ENCODE data around the gene AP3S2. TPM values are rescaled to one million over a fixed set of nuclear protein-coding genes. Genes with fewer than 3 reads are reported as not detected.
A peak's percentile ranks its signal among the peaks of the same experiment; 100 is the strongest.

The AP3S2 gene
- total and polyA plus RNA-seq, 4 donors = 8.4 to 73.5 (median 25.9) TPM

GRCh38 chr15:89827829-89828228 is 66.0 kb downstream of the AP3S2 start:
- Histone ChIP-seq H3K4me3 (ENCODE audit: low read depth in 1 of 3, low read length in 3 of 3) (no peak overlapping the region), H3K27ac (ENCODE audit: low read depth in 1 of 2, low read length in 2 of 2) (peak overlapping the region; percentile 28), H3K9me3 (ENCODE audit: control insufficient read depth in 4 of 4, low read length in 3 of 4) (no peaks in the 10 kb centered on the region), H3K9ac (ENCODE audit: low read depth in 1 of 2, low read length in 2 of 2) (no peak overlapping the region), H3K36me3 (ENCODE audit: control insufficient read depth in 4 of 4, insufficient read depth in 3 of 4, low read depth in 1 of 4, low read length in 3 of 4) (peaks cover 0 to 2% (median under 1%) of the 10 kb centered on the region in 4 donors), H3K27me3 (ENCODE audit: control insufficient read depth in 4 of 4, insufficient read depth in 4 of 4, low read length in 3 of 4) (no peaks in the 10 kb centered on the region), H3K4me1 (ENCODE audit: control insufficient read depth in 4 of 4, insufficient read depth in 4 of 4, low read length in 3 of 4) (peaks cover 15 to 38% (median 29%) of the 10 kb centered on the region in 4 donors)
- TF ChIP-seq EGR1 (IDR thresholded peaks at IDR 0.05; ENCODE audit: low read depth in 2 of 2) (no peak), RAD21 (IDR thresholded peaks at IDR 0.05) (no peak), YY1 (IDR thresholded peaks at IDR 0.05) (no peak)
- no peak for DNase-seq (ENCODE audit: low spot score)
- WGBS = 41% methylated on average over 4 of the region's 4 CpGs

- H3K36me3 ChIP-seq (ENCODE audit: control insufficient read depth in 4 of 4, insufficient read depth in 3 of 4, low read depth in 1 of 4, low read length in 3 of 4) = no peaks in the 10 kb centered on the region
- 69% methylated on average over 13 of the region's 13 CpGs for WGBS
- H3K4me3 ChIP-seq (ENCODE audit: low read depth in 1 of 3, low read length in 3 of 3) = peak overlapping the region in 1 of 3 donors; percentile 9
- H3K9ac ChIP-seq (ENCODE audit: low read depth in 1 of 2, low read length in 2 of 2) = no peak overlapping the region
- peaks cover 15 to 38% (median 29%) of the 10 kb centered on the region in 4 donors for H3K4me1 ChIP-seq (ENCODE audit: control insufficient read depth in 4 of 4, insufficient read depth in 4 of 4, low read length in 3 of 4)
- peak; percentile 42 for TF ChIP-seq YY1 (IDR thresholded peaks at IDR 0.05)
- TF ChIP-seq RAD21 (IDR thresholded peaks at IDR 0.05) = peak in 1 of 2 donors; percentile 25
- TF ChIP-seq RXRA (IDR thresholded peaks at IDR 0.05) = peak; percentile 28 to 34
- TF ChIP-seq HNF4G (IDR thresholded peaks at IDR 0.05) = no peak
- no peak for TF ChIP-seq GABPA (IDR thresholded peaks at IDR 0.05 in 1 of 2, conservative IDR thresholded peaks at IDR 0.05 in 1 of 2)
- no peak for TF ChIP-seq HNF4A (conservative IDR thresholded peaks at IDR 0.05)
- no peak for TF ChIP-seq REST (IDR thresholded peaks at IDR 0.05)
- TF ChIP-seq FOXA2 (IDR thresholded peaks at IDR 0.05) = no peak
- TF ChIP-seq JUND (IDR thresholded peaks at IDR 0.05) = no peak
- TF ChIP-seq ZBTB33 (IDR thresholded peaks at IDR 0.05) = no peak
- no peak for TF ChIP-seq MAX (IDR thresholded peaks at IDR 0.05)
- TF ChIP-seq TAF1 (conservative IDR thresholded peaks at IDR 0.05) = no peak
- no peak for TF ChIP-seq NR2F2 (IDR thresholded peaks at IDR 0.05)
- TF ChIP-seq EGR1 (IDR thresholded peaks at IDR 0.05; ENCODE audit: low read depth in 2 of 2) = no peak
- no peak for TF ChIP-seq ATF3 (IDR thresholded peaks at IDR 0.05)
- no peaks in the 10 kb centered on the region for H3K27me3 ChIP-seq (ENCODE audit: control insufficient read depth in 4 of 4, insufficient read depth in 4 of 4, low read length in 3 of 4)
- no peak for DNase-seq (ENCODE audit: low spot score)
- no peak overlapping the region for H3K27ac ChIP-seq (ENCODE audit: low read depth in 1 of 2, low read length in 2 of 2)
- no peaks in the 10 kb centered on the region for H3K9me3 ChIP-seq (ENCODE audit: control insufficient read depth in 4 of 4, low read length in 3 of 4)
Observed at GRCh38 chr15:89826671-89827655, 66.8 kb downstream of the AP3S2 start.
